Effector memory CD8-positive, alpha-beta T cell (primary cell): Measurements from ENCODE around the gene CCDC102B.
"Not testable (repeated sequence)": the region's sequence is repeated elsewhere in the genome, so short reads cannot be mapped to it uniquely, and the experiment has no call there.

ENCODE experiments used
- ATAC-seq: fragments of 150-1000 bp; cut with Tn5 transposase; replicated peaks from 2 replicates; pipeline ENCODE4 v1.10.0; 2021; ENCODE audit warnings: mild to moderate bottlenecking, moderate library complexity
- DNase-seq, 3 experiments: peaks; one replicate each; pipeline ENCODE4 v3.0.0; 2021
- H3K27ac Mint-ChIP-seq, 2 donors: one replicate each; pipeline ENCODE4 v1.8.0; 2022; ENCODE audit warnings: mild to moderate bottlenecking in 2 of 2, mixed read lengths in 2 of 2, moderate library complexity in 2 of 2
- H3K27me3 Mint-ChIP-seq, 2 donors: one replicate each; pipeline ENCODE4 v1.8.0; 2022; ENCODE audit warnings: mixed read lengths in 2 of 2
- H3K36me3 Mint-ChIP-seq: one replicate; pipeline ENCODE4 v1.8.0; 2022; ENCODE audit warnings: mild to moderate bottlenecking, moderate library complexity, mixed read lengths; ENCODE audit not compliant: insufficient read depth
- H3K4me1 Mint-ChIP-seq, 2 donors: one replicate each; pipeline ENCODE4 v1.8.0; 2022; ENCODE audit warnings: low read depth in 2 of 2, mixed read lengths in 2 of 2
- H3K4me3 Mint-ChIP-seq, 2 donors: one replicate each; pipeline ENCODE4 v1.8.0; 2022; ENCODE audit warnings: mild to moderate bottlenecking in 2 of 2, mixed read lengths in 2 of 2, moderate library complexity in 2 of 2
- H3K9me3 Mint-ChIP-seq, 2 donors: one replicate each; pipeline ENCODE4 v1.8.0; 2022; ENCODE audit warnings: mixed read lengths in 2 of 2

The CCDC102B gene

GRCh38 chr18:68984342-68984741 is 186.5 kb downstream of the CCDC102B start:
- peaks cover 8 to 12% of the 10 kb centered on the region in 2 donors for H3K9me3 Mint-ChIP-seq
- ATAC-seq, result no peak
- no peak overlapping the region for H3K27ac Mint-ChIP-seq
- H3K27me3 Mint-ChIP-seq, result no peaks in the 10 kb centered on the region
- H3K4me1 Mint-ChIP-seq, result no peaks in the 10 kb centered on the region
- DNase-seq, result no peak
- H3K36me3 Mint-ChIP-seq, result no peaks in the 10 kb centered on the region
- H3K4me3 Mint-ChIP-seq, result no peak overlapping the region

- H3K4me3 Mint-ChIP-seq, result no peak overlapping the region
- no peak for ATAC-seq
- DNase-seq, result no peak
- no peaks in the 10 kb centered on the region for H3K4me1 Mint-ChIP-seq
- peaks cover 11 to 17% of the 10 kb centered on the region in 2 donors for H3K9me3 Mint-ChIP-seq
- H3K27me3 Mint-ChIP-seq, result no peaks in the 10 kb centered on the region
- H3K36me3 Mint-ChIP-seq, result no peaks in the 10 kb centered on the region
- no peak overlapping the region for H3K27ac Mint-ChIP-seq
These were observed 187.4 kb downstream of the CCDC102B start for GRCh38 chr18:68985172-68985820.

GRCh38 chr18:68991286-68991685 is 193.4 kb downstream of the CCDC102B start:
- Mint-ChIP-seq H3K36me3 (no peaks in the 10 kb centered on the region), H3K4me3 (no peak overlapping the region), H3K27ac (no peak overlapping the region), H3K9me3 (peaks cover 7 to 10% of the 10 kb centered on the region in 2 donors), H3K4me1 (no peaks in the 10 kb centered on the region), H3K27me3 (no peaks in the 10 kb centered on the region)
- no peak for ATAC-seq
- DNase-seq, result no peak

- ATAC-seq (no peak), DNase-seq (no peak)
- Mint-ChIP-seq H3K27ac (no peak overlapping the region), H3K4me1 (no peaks in the 10 kb centered on the region), H3K4me3 (no peak overlapping the region), H3K27me3 (no peaks in the 10 kb centered on the region), H3K9me3 (peaks cover 7% of the 10 kb centered on the region in 2 donors), H3K36me3 (no peaks in the 10 kb centered on the region)
These were observed 195.0 kb downstream of the CCDC102B start for GRCh38 chr18:68992719-68993482.

GRCh38 chr18:68995675-68996074 is 197.8 kb downstream of the CCDC102B start:
- H3K36me3 Mint-ChIP-seq, result no peaks in the 10 kb centered on the region
- H3K27me3 Mint-ChIP-seq, result no peaks in the 10 kb centered on the region
- no peak overlapping the region for H3K4me3 Mint-ChIP-seq
- no peak overlapping the region for H3K27ac Mint-ChIP-seq
- DNase-seq, result no peak
- no peak for ATAC-seq
- H3K9me3 Mint-ChIP-seq, result peaks cover 0 to 3% of the 10 kb centered on the region in 2 donors
- H3K4me1 Mint-ChIP-seq, result no peaks in the 10 kb centered on the region

- DNase-seq, result no peak
- Mint-ChIP-seq H3K9me3 (peaks cover 0 to 3% of the 10 kb centered on the region in 2 donors), H3K4me1 (no peaks in the 10 kb centered on the region), H3K27me3 (no peaks in the 10 kb centered on the region), H3K4me3 (no peak overlapping the region), H3K36me3 (no peaks in the 10 kb centered on the region), H3K27ac (no peak overlapping the region)
- no peak for ATAC-seq
These were observed 200.0 kb downstream of the CCDC102B start for GRCh38 chr18:68997845-68998244.

- Mint-ChIP-seq H3K36me3 (no peaks in the 10 kb centered on the region), H3K9me3 (no peaks in the 10 kb centered on the region), H3K27ac (no peak overlapping the region), H3K4me1 (no peaks in the 10 kb centered on the region), H3K4me3 (no peak overlapping the region), H3K27me3 (no peaks in the 10 kb centered on the region)
- no peak for DNase-seq
- ATAC-seq, result no peak
These were observed 202.5 kb downstream of the CCDC102B start for GRCh38 chr18:69000366-69000765.

GRCh38 chr18:69002233-69002632 is 204.4 kb downstream of the CCDC102B start:
- ATAC-seq, result no peak
- no peak for DNase-seq

GRCh38 chr18:69006212-69006611 is 208.3 kb downstream of the CCDC102B start:
- H3K4me3 Mint-ChIP-seq, result not testable (repeated sequence)

More at GRCh38 chr18:69002233-69002632, 204.4 kb downstream of the CCDC102B start:
- no peaks in the 10 kb centered on the region for H3K36me3 Mint-ChIP-seq
- H3K27me3 Mint-ChIP-seq, result no peaks in the 10 kb centered on the region
- H3K4me3 Mint-ChIP-seq, result no peak overlapping the region
- no peaks in the 10 kb centered on the region for H3K4me1 Mint-ChIP-seq
- no peaks in the 10 kb centered on the region for H3K9me3 Mint-ChIP-seq
- H3K27ac Mint-ChIP-seq, result no peak overlapping the region

GRCh38 chr18:69008538-69008937 is 210.7 kb downstream of the CCDC102B start:
- DNase-seq (no peak), ATAC-seq (no peak)
- Mint-ChIP-seq H3K9me3 (no peaks in the 10 kb centered on the region), H3K36me3 (no peaks in the 10 kb centered on the region), H3K27ac (no peak overlapping the region), H3K27me3 (no peaks in the 10 kb centered on the region), H3K4me1 (no peaks in the 10 kb centered on the region), H3K4me3 (no peak overlapping the region)

More at GRCh38 chr18:69006212-69006611, 208.3 kb downstream of the CCDC102B start:
- H3K4me1 Mint-ChIP-seq, H3K27ac Mint-ChIP-seq, DNase-seq, H3K36me3 Mint-ChIP-seq, ATAC-seq, H3K9me3 Mint-ChIP-seq, H3K27me3 Mint-ChIP-seq: not testable (repeated sequence)

GRCh38 chr18:69021211-69021805 is 223.4 kb downstream of the CCDC102B start:
- Mint-ChIP-seq H3K27me3 (no peaks in the 10 kb centered on the region), H3K36me3 (no peaks in the 10 kb centered on the region), H3K4me3 (no peak overlapping the region), H3K4me1 (no peaks in the 10 kb centered on the region), H3K27ac (no peak overlapping the region), H3K9me3 (peaks cover 0 to 3% of the 10 kb centered on the region in 2 donors)
- no peak for ATAC-seq
- DNase-seq, result no peak

- no peak for DNase-seq
These were observed 224.5 kb downstream of the CCDC102B start for GRCh38 chr18:69022426-69022825.

GRCh38 chr18:69031571-69031970 is 233.7 kb downstream of the CCDC102B start:
- H3K4me1 Mint-ChIP-seq, result no peaks in the 10 kb centered on the region
- no peak overlapping the region for H3K4me3 Mint-ChIP-seq
- no peak overlapping the region for H3K27ac Mint-ChIP-seq
- no peak for DNase-seq
- H3K9me3 Mint-ChIP-seq, result peaks cover 0 to 2% of the 10 kb centered on the region in 2 donors
- H3K36me3 Mint-ChIP-seq, result no peaks in the 10 kb centered on the region
- ATAC-seq, result no peak
- H3K27me3 Mint-ChIP-seq, result no peaks in the 10 kb centered on the region

More at GRCh38 chr18:69022426-69022825, 224.5 kb downstream of the CCDC102B start:
- Mint-ChIP-seq H3K27me3 (no peaks in the 10 kb centered on the region), H3K36me3 (no peaks in the 10 kb centered on the region), H3K4me3 (no peak overlapping the region), H3K27ac (no peak overlapping the region), H3K4me1 (no peaks in the 10 kb centered on the region), H3K9me3 (peaks cover 0 to 3% of the 10 kb centered on the region in 2 donors)
- no peak for ATAC-seq

- Mint-ChIP-seq H3K36me3 (no peaks in the 10 kb centered on the region), H3K4me3 (no peak overlapping the region), H3K27me3 (no peaks in the 10 kb centered on the region), H3K27ac (no peak overlapping the region), H3K4me1 (no peaks in the 10 kb centered on the region), H3K9me3 (peaks cover 0 to 2% of the 10 kb centered on the region in 2 donors)
- ATAC-seq (no peak), DNase-seq (no peak)
These were observed 234.1 kb downstream of the CCDC102B start for GRCh38 chr18:69032009-69032408.
